GM12878 (cell line): ENCODE data around the gene SEMA3D. TPM values are rescaled to one million over a fixed set of nuclear protein-coding genes. Genes with fewer than 3 reads are reported as not detected.

Source experiments
- ATAC-seq: fragments of 200-7000 bp; cut with Tn5 transposase; 3 replicates; pipeline ENCODE4 v1.9.1; 2020; ENCODE audit warnings: mild to moderate bottlenecking, moderate library complexity
- BruUV-seq: library from RNA; stranded (reverse); fragments of 400-500 nt; replicated peaks from 2 replicates; lab custom pipeline; 2021; lab: Mats Ljungman, UMichigan
- CTCF ChIA-PET: fragments of 300-600 bp; sonication (Branson Sonifier 250); formaldehyde crosslinking; extraction: SDS; loops from one replicate; lab custom pipeline; 2021; ENCODE audit warnings: inconsistent platforms; lab: Yijun Ruan, JAX
- POLR2A ChIA-PET: fragments of 350-600 bp; formaldehyde crosslinking; extraction: SDS; loops from one replicate; lab custom pipeline; 2021; ENCODE audit warnings: inconsistent platforms; lab: Charles Lee
- RAD21 ChIA-PET: fragments of 300-600 bp; sonication (Branson Sonifier 250); formaldehyde crosslinking; loops from one replicate; lab custom pipeline; 2023; ENCODE audit warnings: antibody characterized with exemption; ENCODE audit not compliant: unreplicated experiment; lab: Charles Lee
- SMC1A ChIA-PET: fragments of 300-600 bp; sonication (Branson Sonifier 250); formaldehyde crosslinking; loops from one replicate; lab custom pipeline; 2023; ENCODE audit not compliant: unreplicated experiment, uncharacterized antibody; lab: Charles Lee
- DNase-seq: peaks from one replicate; pipeline ENCODE4 v3.0.0-alpha.2; 2011; ENCODE audit warnings: low read depth, low spot score
- FAIRE-seq: peaks from 3 replicates; lab custom pipeline; 2011; peaks lifted over from hg19 to GRCh38; lab: Jason Lieb, UNC
- H2AFZ ChIP-seq: 2 replicates; pipeline ENCODE4 v1.6.0; 2011; ENCODE audit warnings: low read depth, low read length, control low read depth; ENCODE audit not compliant: control insufficient read depth
- H3K27ac ChIP-seq: 2 replicates; pipeline ENCODE4 v1.5.1; 2011; ENCODE audit warnings: control low read depth; ENCODE audit not compliant: control insufficient read depth, insufficient read depth
- H3K27me3 ChIP-seq, 2 experiments: replicated peaks in 1 of 2; 2 replicates each; pipeline versions ENCODE4 v1.6.0 to v1.6.1; 2011; ENCODE audit warnings: low read length in 1 of 2; ENCODE audit not compliant: control insufficient read depth in 2 of 2, insufficient read depth in 2 of 2
- H3K36me3 ChIP-seq, 2 experiments: 2 replicates each; pipeline ENCODE4 v1.5.1; 2011; ENCODE audit warnings: low read length in 1 of 2; ENCODE audit not compliant: control insufficient read depth in 2 of 2, insufficient read depth in 2 of 2
- H3K4me1 ChIP-seq: 2 replicates; pipeline ENCODE4 v1.6.1; 2011; ENCODE audit warnings: mild to moderate bottlenecking, low read length, moderate library complexity, mixed read lengths; ENCODE audit not compliant: control insufficient read depth, insufficient read depth
- H3K4me2 ChIP-seq: 2 replicates; pipeline ENCODE4 v1.6.0; 2011; ENCODE audit warnings: control low read depth; ENCODE audit not compliant: control insufficient read depth, insufficient read depth
- H3K4me3 ChIP-seq: fragments of 200-600 bp; sonication (generic); 2 replicates; pipeline ENCODE4 v1.5.1; 2016
- H3K79me2 ChIP-seq: 2 replicates; pipeline ENCODE4 v1.6.0; 2011; ENCODE audit warnings: low read length; ENCODE audit not compliant: control insufficient read depth, insufficient read depth
- H3K9ac ChIP-seq: 2 replicates; pipeline ENCODE4 v1.8.0; 2011; ENCODE audit warnings: low read length, control low read depth, mixed read lengths; ENCODE audit not compliant: control insufficient read depth, insufficient read depth
- H3K9me3 ChIP-seq: replicated peaks from 3 replicates; pipeline ENCODE4 v1.5.1; 2011; ENCODE audit warnings: mild to moderate bottlenecking, low read length; ENCODE audit not compliant: control insufficient read depth, insufficient read depth
- H4K20me1 ChIP-seq: 2 replicates; pipeline ENCODE4 v1.6.0; 2011; ENCODE audit not compliant: control insufficient read depth, insufficient read depth
- EED ChIP-seq: sonication (generic); IDR thresholded peaks from 2 replicates; pipeline ENCODE4 v1.6.1; 2016; ENCODE audit warnings: antibody characterized with exemption, low read depth
- HDAC6 ChIP-seq: fragments of 200-600 bp; sonication (generic); IDR thresholded peaks from one replicate; pipeline ENCODE4 v1.8.0; 2017; ENCODE audit warnings: antibody characterized with exemption; ENCODE audit not compliant: unreplicated experiment
- MEF2B ChIP-seq: fragments of 450-650 bp; IDR thresholded peaks from 2 replicates; pipeline ENCODE4 v1.6.1; 2018; ENCODE audit warnings: mild to moderate bottlenecking, moderate library complexity; ENCODE audit not compliant: partially characterized antibody, poor library complexity, severe bottlenecking
- NFXL1 ChIP-seq: fragments of 450-650 bp; IDR thresholded peaks from 2 replicates; pipeline ENCODE4 v1.6.1; 2017; ENCODE audit warnings: antibody characterized with exemption, mild to moderate bottlenecking, borderline replicate concordance
- NRF1 ChIP-seq: conservative IDR thresholded peaks from 2 replicates; pipeline ENCODE4 v1.6.1; 2011; ENCODE audit warnings: mild to moderate bottlenecking, low read depth, low read length, improper control_type of control experiment
- PRDM15 ChIP-seq: fragments of 450-650 bp; formaldehyde crosslinking; IDR thresholded peaks from 2 replicates; pipeline ENCODE4 v1.4.0; 2020; ENCODE audit warnings: mild to moderate bottlenecking, moderate library complexity
- SREBF2 ChIP-seq: IDR thresholded peaks from 2 replicates; pipeline ENCODE4 v1.6.1; 2012; ENCODE audit warnings: mild to moderate bottlenecking, low read length
- SUPT20H ChIP-seq: IDR thresholded peaks from 2 replicates; pipeline ENCODE4 v1.6.1; 2011; ENCODE audit warnings: low read depth, mild to moderate bottlenecking, low read length, moderate library complexity, borderline replicate concordance; ENCODE audit not compliant: control insufficient read depth
- TARDBP ChIP-seq: IDR thresholded peaks from 2 replicates; pipeline ENCODE4 v1.6.1; 2016; ENCODE audit warnings: borderline replicate concordance
- WGBS: methylation state at CpG from one replicate; pipeline ENCODE4 v1.1.6; 2016; ENCODE audit warnings: low lambda C conversion rate; ENCODE audit not compliant: insufficient replicate concordance, insufficient coverage; ENCODE audit errors: missing lambda C conversion rate; 5-methylcytosine and 5-hydroxymethylcytosine counted together
- in situ Hi-C: fragments of 300-500 bp; cut with MboI; formaldehyde crosslinking; loops from 9 replicates; pipeline ENCODE4 v1.14.3; 2018; ENCODE audit warnings: mixed read lengths
- intact Hi-C: fragments of 100-400 bp; cut with micrococcal nuclease; formaldehyde crosslinking; loops from one replicate; pipeline ENCODE4 v1.14.2; 2022; ENCODE audit not compliant: unreplicated experiment
- polyA plus RNA-seq, 11 experiments: library from polyadenylated mRNA; depleted of rRNA in 4 of 11; unstranded in 6 of 11; stranded (reverse) in 5 of 11; fragments of >200 nt; fragmentation: Nextera tagmentation in 4 of 11; fragmentation: Illumina TruSeq in 1 of 11; extraction: Ambion mirVana in 4 of 11; extraction: Trizol in 1 of 11; gene quantifications; 1 replicate in 1 of 11; 2 replicates in 10 of 11; pipeline versions ENCODE4 v1.2.1 to v1.2.3, GENCODE V29; 2011 to 2016; ENCODE audit warnings: inconsistent platforms in 2 of 11, missing spikeins in 2 of 11, low read depth in 1 of 11
- total RNA-seq, 4 experiments: library from RNA; depleted of rRNA in 3 of 4; stranded (reverse); fragments of >200 nt in 3 of 4; fragmentation: Illumina TruSeq in 1 of 4; extraction: Trizol in 1 of 4; gene quantifications; 2 replicates each; pipeline versions ENCODE4 v1.2.1 to v1.2.3, GENCODE V29; 2013 to 2021
- TF ChIP-seq, protein P1 (sequence below): fragments of 450-650 bp; IDR thresholded peaks from 2 replicates; pipeline ENCODE4 v1.6.1; 2017; ENCODE audit warnings: antibody characterized with exemption, mild to moderate bottlenecking, moderate library complexity
- TF ChIP-seq, protein P2 (sequence below): fragments of 450-650 bp; formaldehyde crosslinking; IDR thresholded peaks from 2 replicates; pipeline ENCODE4 v1.4.0; 2022; ENCODE audit warnings: mild to moderate bottlenecking, moderate library complexity
- TF ChIP-seq, protein P3 (sequence below): fragments of 450-650 bp; IDR thresholded peaks from 2 replicates; pipeline ENCODE4 v1.6.1; 2016; ENCODE audit warnings: mild to moderate bottlenecking

The SEMA3D gene
- total and polyA plus RNA-seq, 10 of the 15 experiments (the other 5 are each of a cell fraction or from before 2014, with no cell fraction given): 0.04 TPM; not detected in 9

- TF ChIP-seq NRF1 (no peak), MEF2B (no peak)
- TF ChIP-seq, protein P1, sequence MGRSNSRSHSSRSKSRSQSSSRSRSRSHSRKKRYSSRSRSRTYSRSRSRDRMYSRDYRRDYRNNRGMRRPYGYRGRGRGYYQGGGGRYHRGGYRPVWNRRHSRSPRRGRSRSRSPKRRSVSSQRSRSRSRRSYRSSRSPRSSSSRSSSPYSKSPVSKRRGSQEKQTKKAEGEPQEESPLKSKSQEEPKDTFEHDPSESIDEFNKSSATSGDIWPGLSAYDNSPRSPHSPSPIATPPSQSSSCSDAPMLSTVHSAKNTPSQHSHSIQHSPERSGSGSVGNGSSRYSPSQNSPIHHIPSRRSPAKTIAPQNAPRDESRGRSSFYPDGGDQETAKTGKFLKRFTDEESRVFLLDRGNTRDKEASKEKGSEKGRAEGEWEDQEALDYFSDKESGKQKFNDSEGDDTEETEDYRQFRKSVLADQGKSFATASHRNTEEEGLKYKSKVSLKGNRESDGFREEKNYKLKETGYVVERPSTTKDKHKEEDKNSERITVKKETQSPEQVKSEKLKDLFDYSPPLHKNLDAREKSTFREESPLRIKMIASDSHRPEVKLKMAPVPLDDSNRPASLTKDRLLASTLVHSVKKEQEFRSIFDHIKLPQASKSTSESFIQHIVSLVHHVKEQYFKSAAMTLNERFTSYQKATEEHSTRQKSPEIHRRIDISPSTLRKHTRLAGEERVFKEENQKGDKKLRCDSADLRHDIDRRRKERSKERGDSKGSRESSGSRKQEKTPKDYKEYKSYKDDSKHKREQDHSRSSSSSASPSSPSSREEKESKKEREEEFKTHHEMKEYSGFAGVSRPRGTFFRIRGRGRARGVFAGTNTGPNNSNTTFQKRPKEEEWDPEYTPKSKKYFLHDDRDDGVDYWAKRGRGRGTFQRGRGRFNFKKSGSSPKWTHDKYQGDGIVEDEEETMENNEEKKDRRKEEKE: no peak
- TF ChIP-seq, protein P2, sequence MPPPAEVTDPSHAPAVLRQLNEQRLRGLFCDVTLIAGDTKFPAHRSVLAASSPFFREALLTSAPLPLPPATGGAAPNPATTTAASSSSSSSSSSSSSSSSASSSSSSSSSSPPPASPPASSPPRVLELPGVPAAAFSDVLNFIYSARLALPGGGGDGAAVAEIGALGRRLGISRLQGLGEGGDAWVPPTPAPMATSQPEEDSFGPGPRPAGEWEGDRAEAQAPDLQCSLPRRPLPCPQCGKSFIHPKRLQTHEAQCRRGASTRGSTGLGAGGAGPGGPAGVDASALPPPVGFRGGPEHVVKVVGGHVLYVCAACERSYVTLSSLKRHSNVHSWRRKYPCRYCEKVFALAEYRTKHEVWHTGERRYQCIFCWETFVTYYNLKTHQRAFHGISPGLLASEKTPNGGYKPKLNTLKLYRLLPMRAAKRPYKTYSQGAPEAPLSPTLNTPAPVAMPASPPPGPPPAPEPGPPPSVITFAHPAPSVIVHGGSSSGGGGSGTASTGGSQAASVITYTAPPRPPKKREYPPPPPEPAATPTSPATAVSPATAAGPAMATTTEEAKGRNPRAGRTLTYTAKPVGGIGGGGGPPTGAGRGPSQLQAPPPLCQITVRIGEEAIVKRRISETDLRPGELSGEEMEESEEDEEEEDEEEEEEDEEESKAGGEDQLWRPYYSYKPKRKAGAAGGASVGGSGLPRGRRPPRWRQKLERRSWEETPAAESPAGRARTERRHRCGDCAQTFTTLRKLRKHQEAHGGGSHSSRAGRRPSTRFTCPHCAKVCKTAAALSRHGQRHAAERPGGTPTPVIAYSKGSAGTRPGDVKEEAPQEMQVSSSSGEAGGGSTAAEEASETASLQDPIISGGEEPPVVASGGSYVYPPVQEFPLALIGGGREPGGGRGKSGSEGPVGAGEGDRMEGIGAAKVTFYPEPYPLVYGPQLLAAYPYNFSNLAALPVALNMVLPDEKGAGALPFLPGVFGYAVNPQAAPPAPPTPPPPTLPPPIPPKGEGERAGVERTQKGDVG (CRISPR knock-in tag): no peak
These were observed 82.9 kb downstream of the SEMA3D start (continued) for GRCh38 chr7:85103962-85104361.

- Histone ChIP-seq H3K9ac (no peak overlapping the region), H2AFZ (no peak overlapping the region), H3K4me3 (no peak overlapping the region), H3K4me1 (no peaks in the 10 kb centered on the region), H3K9me3 (no peaks in the 10 kb centered on the region), H4K20me1 (no peaks in the 10 kb centered on the region), H3K27ac (no peak overlapping the region), H3K4me2 (no peak overlapping the region), H3K36me3 (no peaks in the 10 kb centered on the region), H3K79me2 (no peaks in the 10 kb centered on the region), H3K27me3 (no peaks in the 10 kb centered on the region)
- ChIA-PET SMC1A (interaction anchor here (0.6 to 1.1 kb wide), 2 partner anchors 11 to 509 kb away, joined by 3 read pairs; no protein-coding TSS in a partner anchor), RAD21 (no interaction called here), CTCF (no interaction called here), POLR2A (no interaction called here)
- DNase-seq: no peak
- in situ Hi-C loops: no loop called here
- FAIRE-seq: no peak
- BruUV-seq: no TSS peak
- ATAC-seq: no peak
- intact Hi-C loops: no loop called here
- WGBS: 3% methylated on average over 3 of the region's 3 CpGs
- TF ChIP-seq, protein P3, sequence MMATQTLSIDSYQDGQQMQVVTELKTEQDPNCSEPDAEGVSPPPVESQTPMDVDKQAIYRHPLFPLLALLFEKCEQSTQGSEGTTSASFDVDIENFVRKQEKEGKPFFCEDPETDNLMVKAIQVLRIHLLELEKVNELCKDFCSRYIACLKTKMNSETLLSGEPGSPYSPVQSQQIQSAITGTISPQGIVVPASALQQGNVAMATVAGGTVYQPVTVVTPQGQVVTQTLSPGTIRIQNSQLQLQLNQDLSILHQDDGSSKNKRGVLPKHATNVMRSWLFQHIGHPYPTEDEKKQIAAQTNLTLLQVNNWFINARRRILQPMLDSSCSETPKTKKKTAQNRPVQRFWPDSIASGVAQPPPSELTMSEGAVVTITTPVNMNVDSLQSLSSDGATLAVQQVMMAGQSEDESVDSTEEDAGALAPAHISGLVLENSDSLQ: no peak
- no peak for TF ChIP-seq SUPT20H
- no peak for TF ChIP-seq HDAC6
- TF ChIP-seq TARDBP: no peak
- TF ChIP-seq SREBF2: no peak
- TF ChIP-seq EED: no peak
- no peak for TF ChIP-seq PRDM15 (CRISPR knock-in tag)
- no peak for TF ChIP-seq NFXL1
These were observed 83.5 kb downstream of the SEMA3D start for GRCh38 chr7:85103357-85103756.
